ENCODE measurements around the gene MCOLN1.

The MCOLN1 gene

GRCh38 chr19:7504684-7505083, 17.7 kb upstream of the MCOLN1 start:
- no peak for DNase-seq

- DNase-seq: peak; percentile 19
These were observed 17.1 kb upstream of the MCOLN1 start for GRCh38 chr19:7505288-7505681.

GRCh38 chr19:7505682-7506384, 16.6 kb upstream of the MCOLN1 start:
- DNase-seq: peak; percentile 15

GRCh38 chr19:7506385-7507328, 15.8 kb upstream of the MCOLN1 start:
- peak; percentile 21 for DNase-seq

- DNase-seq: peak; percentile 12
These were observed 14.5 kb upstream of the MCOLN1 start for GRCh38 chr19:7507884-7508283.

- peak; percentile 23 for DNase-seq
These were observed 12.8 kb upstream of the MCOLN1 start for GRCh38 chr19:7509625-7510024.

- DNase-seq: no peak
These were observed 10.0 kb upstream of the MCOLN1 start for GRCh38 chr19:7512400-7512851.

GRCh38 chr19:7513809-7514642, 8.4 kb upstream of the MCOLN1 start:
- no peak for DNase-seq

- no peak for DNase-seq
These were observed 7.2 kb upstream of the MCOLN1 start for GRCh38 chr19:7515110-7515644.

- DNase-seq: peak; percentile 62
These were observed 6.7 kb upstream of the MCOLN1 start, which contains the start of gene ZNF358 for GRCh38 chr19:7515645-7516151. ZNF358 (plus strand) TSS chr19:7516103; CDS start chr19:7519243, 3,140 bp downstream.

GRCh38 chr19:7516333-7516732, 6.1 kb upstream of the MCOLN1 start:
- no peak for DNase-seq

- DNase-seq: no peak
These were observed 5.5 kb upstream of the MCOLN1 start for GRCh38 chr19:7516878-7517277.

- no peak for DNase-seq
These were observed 2.9 kb upstream of the MCOLN1 start for GRCh38 chr19:7519361-7520130.

- DNase-seq: no peak
These were observed 2.0 kb upstream of the MCOLN1 start for GRCh38 chr19:7520131-7521051.

- DNase-seq: no peak
These were observed 813 bp upstream of the MCOLN1 start for GRCh38 chr19:7521551-7522071.

GRCh38 chr19:7522923-7523667, 671 bp downstream of the MCOLN1 start:
- no peak for DNase-seq

GRCh38 chr19:7524523-7524922, 2.1 kb downstream of the MCOLN1 start:
- DNase-seq: no peak

- DNase-seq: no peak
These were observed 2.7 kb downstream of the MCOLN1 start for GRCh38 chr19:7524992-7525739.

Measured in CD4-positive, alpha-beta T cell treated with Interleukin-17A for 4 hours (primary cell).